ENCODE measurements around the gene CACNA2D3.

- TF ChIP-seq CTCF (conservative IDR thresholded peaks at IDR 0.05; ENCODE audit: low read depth, low read length) (no peak), EZH2 (IDR thresholded peaks at IDR 0.05; ENCODE audit: low read length, unreplicated experiment) (no peak)
Measured at GRCh38 chr3:54225841-54226528, 103.6 kb downstream of the CACNA2D3 start.
